ENCODE data around the gene MAD1L1.
"Not testable (repeated sequence)": the region's sequence is repeated elsewhere in the genome, so short reads cannot be mapped to it uniquely, and the experiment has no call there.

DNA sequence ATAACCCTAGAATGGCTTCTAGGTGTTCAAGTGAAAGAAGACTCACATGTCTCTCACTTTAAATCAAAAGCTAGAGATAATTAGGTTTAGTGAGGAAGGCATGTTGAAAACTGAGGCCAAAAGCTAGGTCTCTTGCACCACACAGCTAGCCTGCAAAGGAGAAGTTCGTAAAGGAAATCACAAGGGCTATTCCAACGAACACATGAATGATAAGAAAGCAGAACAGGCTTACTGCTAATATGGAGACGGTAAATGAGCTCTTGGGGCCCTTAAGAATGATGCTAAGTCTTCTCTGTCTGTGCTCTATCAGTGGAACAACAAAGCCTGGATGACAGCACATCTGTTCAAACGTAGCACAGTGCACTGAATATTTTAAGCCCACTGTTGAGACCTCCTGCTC, 401.3 kb downstream of the MAD1L1 start:
- TF ChIP-seq, protein P1, sequence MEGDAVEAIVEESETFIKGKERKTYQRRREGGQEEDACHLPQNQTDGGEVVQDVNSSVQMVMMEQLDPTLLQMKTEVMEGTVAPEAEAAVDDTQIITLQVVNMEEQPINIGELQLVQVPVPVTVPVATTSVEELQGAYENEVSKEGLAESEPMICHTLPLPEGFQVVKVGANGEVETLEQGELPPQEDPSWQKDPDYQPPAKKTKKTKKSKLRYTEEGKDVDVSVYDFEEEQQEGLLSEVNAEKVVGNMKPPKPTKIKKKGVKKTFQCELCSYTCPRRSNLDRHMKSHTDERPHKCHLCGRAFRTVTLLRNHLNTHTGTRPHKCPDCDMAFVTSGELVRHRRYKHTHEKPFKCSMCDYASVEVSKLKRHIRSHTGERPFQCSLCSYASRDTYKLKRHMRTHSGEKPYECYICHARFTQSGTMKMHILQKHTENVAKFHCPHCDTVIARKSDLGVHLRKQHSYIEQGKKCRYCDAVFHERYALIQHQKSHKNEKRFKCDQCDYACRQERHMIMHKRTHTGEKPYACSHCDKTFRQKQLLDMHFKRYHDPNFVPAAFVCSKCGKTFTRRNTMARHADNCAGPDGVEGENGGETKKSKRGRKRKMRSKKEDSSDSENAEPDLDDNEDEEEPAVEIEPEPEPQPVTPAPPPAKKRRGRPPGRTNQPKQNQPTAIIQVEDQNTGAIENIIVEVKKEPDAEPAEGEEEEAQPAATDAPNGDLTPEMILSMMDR (IDR thresholded peaks at IDR 0.05 in 2 of 3, conservative IDR thresholded peaks at IDR 0.05 in 1 of 3; ENCODE audit: borderline replicate concordance in 1 of 3, insufficient read depth in 1 of 3, low read depth in 2 of 3, low read length in 2 of 3): not testable (repeated sequence)
- TF ChIP-seq, protein P2, sequence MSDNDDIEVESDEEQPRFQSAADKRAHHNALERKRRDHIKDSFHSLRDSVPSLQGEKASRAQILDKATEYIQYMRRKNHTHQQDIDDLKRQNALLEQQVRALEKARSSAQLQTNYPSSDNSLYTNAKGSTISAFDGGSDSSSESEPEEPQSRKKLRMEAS (IDR thresholded peaks at IDR 0.05): not testable (repeated sequence)
- TF ChIP-seq YY1 (IDR thresholded peaks at IDR 0.05; ENCODE audit: extremely low read depth, insufficient replicate concordance, low read depth, low read length); RAD21 (IDR thresholded peaks at IDR 0.05; ENCODE audit: low read depth); TCF7L2 (IDR thresholded peaks at IDR 0.05; ENCODE audit: borderline replicate concordance, extremely low read depth, insufficient read depth, insufficient read length); EZH2phosphoT487 (IDR thresholded peaks at IDR 0.05; ENCODE audit: borderline replicate concordance); POLR2A (IDR thresholded peaks at IDR 0.05; ENCODE audit: borderline replicate concordance, extremely low read depth, insufficient read depth, insufficient read length): not testable (repeated sequence)
- TF ChIP-seq, protein P3, sequence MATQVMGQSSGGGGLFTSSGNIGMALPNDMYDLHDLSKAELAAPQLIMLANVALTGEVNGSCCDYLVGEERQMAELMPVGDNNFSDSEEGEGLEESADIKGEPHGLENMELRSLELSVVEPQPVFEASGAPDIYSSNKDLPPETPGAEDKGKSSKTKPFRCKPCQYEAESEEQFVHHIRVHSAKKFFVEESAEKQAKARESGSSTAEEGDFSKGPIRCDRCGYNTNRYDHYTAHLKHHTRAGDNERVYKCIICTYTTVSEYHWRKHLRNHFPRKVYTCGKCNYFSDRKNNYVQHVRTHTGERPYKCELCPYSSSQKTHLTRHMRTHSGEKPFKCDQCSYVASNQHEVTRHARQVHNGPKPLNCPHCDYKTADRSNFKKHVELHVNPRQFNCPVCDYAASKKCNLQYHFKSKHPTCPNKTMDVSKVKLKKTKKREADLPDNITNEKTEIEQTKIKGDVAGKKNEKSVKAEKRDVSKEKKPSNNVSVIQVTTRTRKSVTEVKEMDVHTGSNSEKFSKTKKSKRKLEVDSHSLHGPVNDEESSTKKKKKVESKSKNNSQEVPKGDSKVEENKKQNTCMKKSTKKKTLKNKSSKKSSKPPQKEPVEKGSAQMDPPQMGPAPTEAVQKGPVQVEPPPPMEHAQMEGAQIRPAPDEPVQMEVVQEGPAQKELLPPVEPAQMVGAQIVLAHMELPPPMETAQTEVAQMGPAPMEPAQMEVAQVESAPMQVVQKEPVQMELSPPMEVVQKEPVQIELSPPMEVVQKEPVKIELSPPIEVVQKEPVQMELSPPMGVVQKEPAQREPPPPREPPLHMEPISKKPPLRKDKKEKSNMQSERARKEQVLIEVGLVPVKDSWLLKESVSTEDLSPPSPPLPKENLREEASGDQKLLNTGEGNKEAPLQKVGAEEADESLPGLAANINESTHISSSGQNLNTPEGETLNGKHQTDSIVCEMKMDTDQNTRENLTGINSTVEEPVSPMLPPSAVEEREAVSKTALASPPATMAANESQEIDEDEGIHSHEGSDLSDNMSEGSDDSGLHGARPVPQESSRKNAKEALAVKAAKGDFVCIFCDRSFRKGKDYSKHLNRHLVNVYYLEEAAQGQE (IDR thresholded peaks at IDR 0.05; ENCODE audit: low read depth): not testable (repeated sequence)
